ENCODE measurements around the gene TUBGCP5.
"Not testable (repeated sequence)": the region's sequence is repeated elsewhere in the genome, so short reads cannot be mapped to it uniquely, and the experiment has no call there.

Gene TUBGCP5

DNA sequence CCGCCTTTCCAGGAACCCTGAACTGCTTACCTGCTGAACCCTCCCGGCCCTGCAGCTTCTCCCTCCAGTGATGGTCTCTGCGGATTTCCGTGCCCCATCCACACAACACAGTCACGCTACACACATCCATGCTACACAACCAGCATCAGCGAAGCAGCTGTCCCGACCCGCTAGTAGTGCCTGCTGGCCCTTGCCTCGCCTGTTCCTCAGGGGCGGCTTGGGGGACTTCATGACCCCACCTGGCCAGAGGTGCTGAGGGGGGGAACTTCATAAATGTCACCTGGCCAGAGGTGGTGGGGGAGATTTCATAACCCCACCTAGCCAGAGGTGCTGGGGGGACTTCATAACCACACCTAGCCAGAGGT, 530 bp upstream of the TUBGCP5 start:
- no peak for DNase-seq

DNA sequence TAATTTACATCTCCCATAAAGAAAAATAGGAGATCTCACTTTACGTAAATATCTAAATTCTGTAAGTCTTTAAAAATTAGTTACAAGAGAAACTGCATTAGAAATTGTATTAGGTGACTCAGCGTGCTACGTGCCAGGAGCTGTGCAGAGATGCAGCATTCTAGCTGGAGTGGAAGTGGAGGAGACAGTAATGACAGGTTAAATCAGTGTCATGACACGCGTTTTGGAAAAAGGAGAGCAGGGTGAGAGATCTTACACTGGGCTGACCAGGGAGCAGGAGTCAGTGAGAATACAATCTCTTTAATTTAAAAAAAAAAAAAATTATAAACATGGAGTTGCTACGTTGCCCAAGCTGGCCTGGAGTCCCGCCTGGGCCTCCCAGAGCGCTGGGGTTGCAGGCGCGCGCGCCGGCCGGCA, 635 bp downstream of the TUBGCP5 start:
- peak; percentile 39 for DNase-seq

DNA sequence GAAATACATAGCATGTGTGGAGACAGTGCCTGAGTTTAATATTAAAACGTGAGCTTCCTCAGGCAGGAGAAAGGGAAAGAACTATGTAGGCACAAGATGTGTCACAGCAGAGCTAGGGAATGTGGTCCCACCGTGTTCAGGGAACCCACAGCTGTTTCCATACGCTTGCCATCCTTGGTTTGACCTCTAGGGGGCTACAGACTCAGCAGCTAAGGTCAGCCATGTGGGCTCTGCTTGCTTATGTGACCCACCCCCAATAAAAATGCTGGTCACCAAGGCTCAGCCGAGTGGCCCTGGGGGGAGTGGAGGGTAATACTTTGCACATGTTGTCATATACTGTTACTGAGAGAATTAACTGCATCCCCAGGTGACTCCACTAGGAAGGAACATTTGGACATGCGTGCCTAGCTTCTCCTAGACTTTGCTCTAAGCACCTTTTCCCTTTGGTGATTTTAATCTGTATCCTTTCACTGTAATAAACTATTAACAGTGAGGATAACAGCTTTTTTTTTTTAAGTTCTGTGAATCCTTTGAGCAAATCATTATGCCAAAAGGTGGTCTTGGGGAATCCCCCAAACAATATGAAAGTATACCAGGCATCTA, 3.3 kb downstream of the TUBGCP5 start:
- peak; percentile 70 for DNase-seq

DNA sequence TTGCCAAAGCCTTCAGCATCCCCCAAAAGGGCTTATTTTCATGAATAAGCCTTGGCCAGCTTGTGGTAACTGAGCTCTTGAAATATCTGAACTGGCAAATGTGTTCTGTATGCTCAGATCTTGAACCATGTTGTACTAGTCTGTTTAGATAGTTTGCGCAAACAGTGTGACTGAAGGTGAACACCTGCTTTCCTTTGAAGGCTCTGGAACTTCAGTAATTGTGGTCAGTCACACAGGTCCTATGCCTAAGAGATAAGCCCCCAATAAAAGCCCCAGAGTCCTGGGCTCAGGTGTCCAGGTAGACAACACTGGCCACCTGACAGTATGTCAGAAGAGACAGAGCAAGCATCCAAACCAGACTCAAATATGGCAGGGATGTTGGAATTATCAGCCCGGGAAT, 5.4 kb downstream of the TUBGCP5 start:
- DNase-seq, result no peak

DNA sequence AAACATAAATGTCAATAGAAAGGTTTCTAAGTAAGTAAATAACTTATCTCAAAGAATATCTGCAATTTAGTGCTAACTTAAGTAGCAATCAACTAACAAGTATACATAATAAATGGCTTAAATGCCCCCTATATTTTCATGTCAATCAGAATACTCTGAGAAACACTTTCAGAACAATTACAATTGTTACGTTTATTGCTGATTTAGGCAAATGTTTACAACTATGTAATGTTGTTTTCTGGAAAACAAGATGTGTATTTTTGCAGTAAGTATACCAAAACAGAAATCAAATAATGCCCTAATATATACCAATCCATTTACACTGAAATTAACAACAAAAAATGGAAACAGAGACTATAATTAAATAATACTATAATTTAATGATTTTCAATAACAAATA, 13.2 kb downstream of the TUBGCP5 start:
- no peak for DNase-seq

DNA sequence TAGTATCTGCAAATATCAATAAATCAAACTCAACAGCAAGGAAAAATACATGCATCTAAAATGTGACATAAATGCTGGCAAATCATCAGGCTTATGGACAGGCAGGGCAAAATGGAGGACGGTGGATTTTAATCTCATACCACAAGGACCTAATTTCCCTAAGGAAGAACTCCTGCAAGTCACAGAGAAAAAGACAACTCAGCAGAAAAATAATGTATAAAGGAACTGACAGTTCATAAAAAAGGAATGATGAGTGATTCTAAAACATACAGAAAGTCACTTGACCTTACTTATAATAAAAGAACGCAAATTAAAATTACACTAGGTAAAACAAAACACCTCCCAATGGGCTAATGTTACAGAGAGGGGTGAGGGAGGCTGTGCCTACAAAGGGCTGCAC, 17.2 kb downstream of the TUBGCP5 start:
- no peak for DNase-seq

DNA sequence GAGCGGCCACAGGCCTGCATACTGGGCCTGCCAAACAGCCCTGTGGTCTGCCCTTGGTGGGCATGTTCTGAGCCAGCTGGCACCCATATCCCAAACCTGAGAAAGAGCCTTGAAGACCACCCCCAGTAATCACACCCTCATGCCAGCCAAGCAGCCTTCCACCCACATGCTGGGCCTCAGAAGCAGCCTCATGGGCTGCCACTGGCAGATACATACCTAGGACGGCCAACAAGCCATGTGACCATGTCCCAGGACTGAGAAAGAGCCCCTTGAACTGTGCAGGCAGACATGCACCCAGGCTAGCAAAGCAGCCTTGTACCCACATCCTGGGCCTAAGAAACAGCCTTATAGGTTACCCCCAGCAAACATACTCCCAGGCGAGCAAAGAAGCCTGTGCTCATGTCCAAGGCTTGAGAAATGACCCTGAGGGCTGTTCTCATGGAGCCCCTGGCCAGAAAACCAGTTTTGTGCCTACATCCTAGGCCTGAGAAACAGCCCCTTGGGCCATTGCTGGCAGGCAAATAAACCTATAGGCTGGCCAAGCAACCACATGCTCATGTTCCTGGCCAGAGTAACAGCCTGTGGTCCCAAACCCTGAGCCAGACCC, 24.9 kb downstream of the TUBGCP5 start:
- no peak for DNase-seq

DNA sequence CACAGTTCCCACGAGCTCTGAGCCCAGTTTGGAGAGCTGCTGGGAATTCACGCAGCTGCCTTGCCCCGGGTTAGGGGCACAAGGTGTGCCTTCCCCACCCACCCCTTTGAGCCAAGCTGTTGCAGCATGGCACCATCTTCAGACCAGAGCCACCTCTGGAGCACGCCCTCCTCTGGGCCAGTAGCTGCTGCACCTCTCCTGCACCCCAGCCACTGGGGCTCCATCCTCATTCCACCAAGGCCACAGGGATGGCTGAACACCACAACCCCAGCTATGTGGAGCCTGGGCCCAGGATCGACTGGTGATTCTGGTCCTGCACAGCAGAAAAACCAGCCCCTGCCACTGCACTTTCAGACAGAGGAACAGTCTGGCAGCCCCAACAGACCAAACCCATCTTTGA, 25.7 kb downstream of the TUBGCP5 start:
- no peak for DNase-seq

DNA sequence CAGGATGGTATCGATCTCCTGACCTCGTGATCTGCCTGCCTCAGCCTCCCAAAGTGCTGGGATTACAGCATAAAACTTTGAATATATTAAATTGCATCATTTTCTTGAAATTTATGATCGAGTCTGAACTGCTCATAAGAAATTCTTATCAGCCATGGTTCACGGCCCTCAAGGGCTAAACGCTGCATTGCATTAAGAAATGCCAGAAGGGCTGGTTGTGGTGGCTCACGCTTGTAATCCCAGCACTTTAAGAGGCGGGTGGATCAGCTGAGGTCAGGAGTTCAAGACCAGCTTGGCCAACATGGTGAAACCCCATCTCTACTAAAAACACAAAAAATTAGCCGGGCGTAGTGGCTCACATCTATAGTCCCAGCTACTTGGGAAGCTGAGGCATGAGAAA, 26.8 kb downstream of the TUBGCP5 start:
- not testable (repeated sequence) for DNase-seq

DNA sequence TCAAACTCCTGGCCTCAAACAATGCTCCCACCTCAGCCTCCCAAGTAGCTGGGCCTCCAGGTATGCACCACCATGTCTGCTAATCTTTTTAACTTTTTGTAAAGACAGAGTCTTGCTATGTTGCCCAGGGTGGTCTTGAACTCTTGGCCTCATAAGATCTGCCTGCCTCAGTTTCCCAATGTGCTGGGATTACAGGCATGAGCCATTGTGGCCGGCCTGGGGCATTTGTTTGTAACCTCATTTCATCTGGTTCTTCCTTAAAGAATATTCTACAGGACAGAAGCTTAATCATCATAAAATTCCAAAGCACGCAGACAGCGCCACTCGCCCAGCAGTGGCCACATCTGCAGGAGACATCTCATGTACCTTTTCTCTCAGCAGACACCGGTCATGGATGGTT, 35.6 kb downstream of the TUBGCP5 start:
- no peak for DNase-seq

DNA sequence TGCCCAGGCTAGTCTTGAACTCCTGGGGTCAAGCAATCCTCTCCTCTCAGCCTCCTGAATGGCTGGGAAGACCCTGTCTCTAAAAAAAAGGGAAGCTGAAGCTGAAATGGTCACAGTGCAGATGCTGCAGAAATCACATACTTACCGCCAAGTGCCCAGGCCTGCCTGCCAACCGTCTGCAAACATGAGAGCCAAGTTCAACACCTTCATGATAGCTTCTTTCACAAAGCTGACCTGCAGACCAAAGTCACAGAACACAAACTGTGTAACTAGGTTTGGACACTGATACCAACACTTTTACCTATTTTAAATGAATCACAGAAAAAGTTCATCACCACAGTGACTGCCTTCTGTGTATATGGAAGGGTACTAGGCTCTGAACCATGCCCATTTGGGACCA, 36.4 kb downstream of the TUBGCP5 start:
- no peak for DNase-seq

DNA sequence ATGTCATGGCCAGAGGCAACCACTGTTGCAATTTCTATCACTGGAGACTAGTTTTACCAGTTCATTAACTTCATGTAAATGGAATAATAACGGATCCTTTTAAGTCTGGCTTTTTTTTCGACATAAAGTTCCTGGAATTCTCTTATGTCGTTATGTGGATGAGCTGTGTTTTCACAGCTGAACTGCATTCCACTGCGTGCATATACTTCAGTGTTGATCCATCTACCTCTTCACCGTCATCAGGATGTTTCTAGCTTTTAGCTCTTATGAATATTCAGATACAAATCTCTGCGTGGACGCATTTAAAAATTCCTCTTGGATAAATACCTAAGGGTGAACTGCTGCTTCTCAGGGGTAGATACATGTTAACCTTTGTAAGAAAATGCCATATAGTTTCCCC, 43.6 kb downstream of the TUBGCP5 start:
- no peak for DNase-seq

DNA sequence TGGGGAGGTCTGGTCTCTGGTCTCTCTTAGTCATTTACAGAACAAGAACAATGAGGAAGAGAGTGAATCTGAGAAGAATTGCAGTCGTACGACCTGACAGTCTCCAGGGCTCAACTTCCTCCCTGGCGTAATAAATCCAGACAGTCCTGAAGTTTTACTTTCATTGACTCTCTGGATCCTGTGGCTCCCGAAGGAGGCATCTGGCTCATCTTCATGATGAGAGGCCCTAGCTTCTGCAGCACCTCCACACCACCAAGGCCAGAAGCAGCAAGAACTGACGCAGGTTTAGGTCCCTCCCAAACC, 47.4 kb downstream of the TUBGCP5 start:
- DNase-seq, result no peak

DNA sequence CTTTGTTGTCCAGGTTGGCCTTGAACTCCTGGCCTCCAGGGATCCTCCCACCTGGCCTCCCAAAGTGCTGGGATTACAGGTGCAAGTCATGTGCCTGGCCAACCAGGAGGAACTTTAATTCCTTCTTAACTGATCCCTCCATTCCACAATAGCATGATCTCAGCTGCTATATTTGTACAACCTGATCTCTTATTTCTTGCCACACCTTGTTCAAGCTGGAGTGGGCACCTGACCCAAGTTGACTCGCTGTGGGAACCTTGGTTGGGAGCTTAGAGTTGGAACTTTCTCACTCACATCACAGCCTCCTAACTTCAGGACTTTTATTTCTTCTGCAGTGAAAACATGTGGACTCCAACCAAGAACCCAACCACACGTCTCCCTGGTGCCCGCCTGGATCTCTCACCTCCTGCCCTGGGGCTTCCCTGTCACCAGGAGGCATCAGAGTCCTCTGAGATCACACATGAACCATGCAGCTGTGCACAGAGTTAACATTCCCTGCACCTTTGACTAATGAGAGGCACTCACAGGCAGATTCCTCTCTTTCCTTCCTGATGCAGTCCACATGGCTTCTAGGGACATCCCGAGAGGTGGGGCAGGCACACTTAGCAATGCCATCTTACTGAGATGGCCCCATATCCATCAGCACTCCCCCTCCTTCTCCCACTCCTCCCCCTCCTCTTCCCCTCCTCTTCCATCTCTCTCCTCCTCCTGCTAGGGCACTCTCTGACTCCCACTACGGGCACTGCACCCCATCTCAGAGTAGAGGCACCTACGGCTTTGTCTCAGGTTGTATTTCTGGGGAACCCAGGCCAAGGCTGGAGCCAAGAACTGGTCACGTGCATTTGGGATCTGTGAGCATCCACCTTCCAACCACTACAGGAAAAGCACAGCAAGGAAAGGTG, 49.5 kb downstream of the TUBGCP5 start:
- DNase-seq, result no peak

DNA sequence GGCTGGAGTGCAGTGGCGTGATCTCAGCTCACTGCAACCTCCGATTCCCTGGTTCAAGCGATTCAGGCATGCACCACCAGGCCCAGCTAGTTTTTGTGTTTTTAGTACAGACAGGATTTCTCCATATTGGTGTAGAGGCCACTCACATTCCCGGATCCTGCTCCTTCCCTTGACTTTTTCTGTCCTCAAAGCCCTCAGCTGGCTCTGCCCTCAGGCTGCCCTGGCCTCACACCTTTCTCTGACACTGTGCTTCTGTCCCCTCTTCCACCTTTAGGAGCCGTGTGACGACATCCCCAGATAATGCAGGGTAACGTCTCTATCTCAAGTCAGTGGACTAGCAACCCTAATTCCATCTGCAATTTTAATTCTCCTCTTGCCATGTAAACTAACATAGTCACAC, 50.6 kb downstream of the TUBGCP5 start:
- DNase-seq, result no peak

DNA sequence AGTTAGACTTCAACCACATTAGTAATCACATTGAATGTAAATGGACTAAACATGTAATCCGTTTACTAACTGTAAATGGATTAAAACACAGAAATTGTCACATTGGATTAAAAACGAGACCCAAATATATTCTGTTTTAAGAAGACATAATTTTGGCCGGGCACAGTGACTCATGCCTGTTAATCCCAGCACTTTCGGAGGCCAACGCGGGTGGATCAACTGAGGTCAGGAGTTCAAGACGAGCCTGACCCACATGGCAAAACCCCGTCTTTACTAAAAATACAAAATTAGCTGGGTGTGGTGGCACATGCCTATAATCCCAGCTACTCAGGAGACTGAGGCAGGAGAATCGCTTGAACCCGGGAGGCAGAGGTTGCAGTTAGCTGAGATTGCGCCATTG, 57.4 kb downstream of the TUBGCP5 start:
- DNase-seq, result not testable (repeated sequence)

DNA sequence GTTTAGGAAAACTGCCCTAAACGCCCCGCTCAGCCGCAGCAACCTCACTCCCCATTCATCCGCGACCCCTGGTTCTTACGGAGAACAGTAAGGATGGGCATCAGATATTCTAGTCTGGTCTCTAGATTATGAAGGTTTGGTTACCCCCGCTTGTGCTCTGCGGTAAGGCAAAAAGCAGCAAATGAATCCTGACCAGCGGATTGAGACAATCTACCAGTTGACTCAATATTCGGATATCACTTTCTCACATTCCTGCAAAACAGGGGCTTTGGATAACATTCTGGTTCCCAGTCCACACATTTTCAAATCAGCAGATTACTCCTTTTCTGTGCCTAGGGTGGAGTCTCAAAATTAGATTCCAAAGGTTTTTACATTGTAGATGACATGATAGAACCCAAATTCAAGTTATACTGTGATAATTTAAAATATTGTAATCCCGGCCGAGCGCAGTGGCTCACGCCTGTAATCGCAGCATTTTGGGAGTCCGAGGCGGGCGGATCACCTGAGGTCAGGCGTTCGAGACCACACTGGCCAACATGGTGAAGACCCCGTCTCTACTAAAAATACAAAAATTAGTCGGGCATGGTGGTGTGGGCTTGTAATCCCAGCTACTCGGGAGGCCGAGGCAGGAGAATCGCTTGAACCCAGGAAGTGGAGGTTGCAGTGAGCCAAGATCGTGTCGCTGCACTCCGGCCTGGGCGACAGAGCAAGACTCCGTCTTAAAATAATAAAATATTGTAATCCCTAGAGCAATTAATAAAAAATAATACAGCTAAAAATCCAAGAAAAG, 58.1 kb downstream of the TUBGCP5 start:
- DNase-seq, result no peak

DNA sequence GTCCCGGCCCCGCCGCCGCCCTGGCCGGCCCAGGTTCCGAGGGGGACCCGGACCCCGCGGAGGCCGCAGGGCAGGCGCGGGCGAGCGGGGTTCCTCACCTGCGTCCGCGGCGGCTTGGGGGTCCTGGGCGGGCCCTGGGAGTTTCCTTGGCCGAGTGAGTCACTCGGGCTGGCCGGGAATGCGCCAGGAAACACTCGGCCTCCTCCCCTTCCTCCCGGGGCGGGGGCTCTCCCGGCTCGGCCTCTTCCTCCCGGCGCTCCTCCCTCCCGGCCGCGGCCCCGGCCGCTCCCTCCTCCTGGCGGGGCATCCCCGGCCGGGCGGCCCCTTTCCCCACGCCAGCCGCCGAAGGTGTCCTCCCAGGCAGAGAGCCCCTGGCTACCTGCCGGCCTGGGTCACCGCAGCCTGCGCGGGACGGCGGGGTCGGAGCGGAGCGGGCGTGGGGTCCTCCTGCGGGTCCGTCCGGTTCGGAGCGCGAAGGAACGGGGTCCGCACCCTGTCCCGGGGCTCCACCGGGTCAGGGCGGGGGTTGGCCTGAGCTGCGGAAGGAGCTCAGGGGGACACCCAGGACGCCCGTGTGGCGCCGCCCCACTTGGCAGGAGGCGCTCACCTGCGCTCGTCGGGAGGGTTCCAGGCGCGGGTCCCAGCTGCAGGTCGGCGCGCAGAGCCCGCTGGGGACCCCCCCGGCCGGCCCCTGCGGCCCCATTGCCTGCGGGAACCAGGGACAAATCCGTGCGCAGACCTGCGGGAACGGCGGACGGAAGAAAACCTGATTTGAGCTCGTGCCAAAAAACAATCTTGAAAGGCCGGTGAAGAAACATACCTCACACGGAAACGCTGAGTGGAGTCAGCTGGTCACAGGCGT, 58.9 kb downstream of the TUBGCP5 start, which contains the start of gene CYFIP1:
CYFIP1 (minus strand) TSS at position 180 of the 862 bp plus-strand sequence. CDS start 33,083 bp downstream, outside the sequence.
- DNase-seq, result peak; percentile 60

DNA sequence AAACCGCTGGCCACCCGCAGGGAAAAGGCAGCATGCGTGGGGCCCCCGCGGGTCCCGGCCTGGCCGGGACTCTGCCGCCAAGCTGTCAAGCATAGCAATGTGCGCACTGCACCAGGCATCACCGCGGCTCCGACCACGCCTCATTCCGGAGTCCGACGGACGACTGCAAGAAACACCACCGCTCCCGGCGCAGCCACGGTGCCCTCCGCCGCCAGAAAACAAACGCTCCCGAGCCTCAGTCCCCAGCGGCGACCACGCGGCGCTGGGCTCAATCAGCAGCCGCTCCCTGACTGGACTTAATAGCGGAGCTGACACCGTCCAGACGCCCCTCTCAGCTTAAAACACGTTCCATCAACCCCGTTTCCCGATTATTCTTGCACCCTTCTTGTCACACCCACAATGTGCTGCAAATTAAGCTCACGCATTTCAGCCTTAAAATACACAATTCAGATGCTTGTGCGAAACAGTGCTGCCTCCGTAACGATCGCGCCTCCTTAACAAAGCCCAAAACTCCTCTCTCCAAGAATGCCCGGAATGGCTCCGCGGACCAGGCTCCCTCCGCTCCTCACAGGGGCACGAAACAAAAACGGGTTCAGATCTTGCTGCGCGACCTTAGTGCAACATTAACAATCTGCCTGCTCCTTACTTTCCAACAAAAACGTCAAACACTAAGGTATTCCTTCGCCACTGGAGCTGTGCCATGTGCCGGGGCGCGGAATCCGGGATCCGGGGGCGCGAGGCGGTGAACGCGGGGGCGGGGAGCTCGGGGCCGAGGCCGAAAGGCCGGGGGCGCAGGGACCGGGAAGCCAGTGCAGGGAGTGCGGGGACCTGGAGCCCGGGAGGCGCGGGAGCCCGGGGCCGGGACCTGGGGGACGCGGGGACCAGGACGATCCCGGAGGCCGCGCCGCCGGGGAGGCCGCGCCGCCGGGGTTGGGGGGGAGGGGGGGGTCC, 59.9 kb downstream of the TUBGCP5 start:
- peak; percentile 70 for DNase-seq

DNA sequence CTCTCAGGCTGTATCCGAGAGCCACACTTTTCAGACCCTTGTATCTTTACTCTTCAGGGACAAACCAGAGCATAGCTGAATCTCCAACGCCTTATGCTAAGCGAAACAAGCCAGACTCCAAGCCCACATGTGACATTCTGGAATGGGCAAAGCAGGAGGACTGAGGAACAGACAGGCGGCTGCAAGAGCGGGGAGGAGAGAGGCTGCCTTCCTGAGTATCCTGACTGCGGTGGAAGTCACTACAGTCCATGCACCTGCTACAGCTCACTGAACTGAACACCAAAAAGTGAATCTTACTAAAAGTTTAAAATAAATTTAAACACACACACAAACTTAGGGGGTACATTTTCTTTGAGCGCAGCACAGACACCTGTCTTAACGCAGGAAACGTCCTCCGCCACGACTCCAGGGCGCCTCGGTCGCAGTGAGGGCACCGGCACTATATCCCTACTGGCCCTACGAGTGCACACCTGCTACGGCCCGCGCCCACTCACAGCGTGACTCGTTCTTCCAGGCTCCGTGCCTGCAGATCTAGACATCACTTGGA, 60.6 kb downstream of the TUBGCP5 start:
- no peak for DNase-seq

DNA sequence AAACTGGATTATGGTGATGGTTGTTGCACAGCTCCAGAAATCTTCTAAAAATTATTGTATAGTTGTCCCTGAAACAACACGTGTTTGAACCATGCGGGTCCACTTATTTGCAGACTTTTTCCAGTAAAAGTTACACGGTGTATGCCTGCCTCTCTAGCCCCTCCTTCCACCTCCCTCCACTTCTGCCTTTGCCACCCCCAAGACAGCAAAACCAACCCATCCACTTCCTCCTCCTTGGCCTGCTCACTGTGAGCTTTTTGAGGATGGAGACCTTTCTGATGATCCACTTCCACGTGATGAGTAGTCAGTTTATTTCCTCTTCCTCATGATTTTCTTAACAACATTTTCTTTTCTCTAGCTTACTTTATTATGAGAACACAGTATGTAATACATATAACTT, 64.6 kb downstream of the TUBGCP5 start:
- DNase-seq, result no peak
